ENCODE data around the gene TNFRSF4. TPM values are rescaled to one million over a fixed set of nuclear protein-coding genes. Genes with fewer than 3 reads are reported as not detected.

The TNFRSF4 gene
- total RNA-seq, 3 donors from 2014 or later, result 0.64 to 2.3 (median 1.6) TPM

DNA sequence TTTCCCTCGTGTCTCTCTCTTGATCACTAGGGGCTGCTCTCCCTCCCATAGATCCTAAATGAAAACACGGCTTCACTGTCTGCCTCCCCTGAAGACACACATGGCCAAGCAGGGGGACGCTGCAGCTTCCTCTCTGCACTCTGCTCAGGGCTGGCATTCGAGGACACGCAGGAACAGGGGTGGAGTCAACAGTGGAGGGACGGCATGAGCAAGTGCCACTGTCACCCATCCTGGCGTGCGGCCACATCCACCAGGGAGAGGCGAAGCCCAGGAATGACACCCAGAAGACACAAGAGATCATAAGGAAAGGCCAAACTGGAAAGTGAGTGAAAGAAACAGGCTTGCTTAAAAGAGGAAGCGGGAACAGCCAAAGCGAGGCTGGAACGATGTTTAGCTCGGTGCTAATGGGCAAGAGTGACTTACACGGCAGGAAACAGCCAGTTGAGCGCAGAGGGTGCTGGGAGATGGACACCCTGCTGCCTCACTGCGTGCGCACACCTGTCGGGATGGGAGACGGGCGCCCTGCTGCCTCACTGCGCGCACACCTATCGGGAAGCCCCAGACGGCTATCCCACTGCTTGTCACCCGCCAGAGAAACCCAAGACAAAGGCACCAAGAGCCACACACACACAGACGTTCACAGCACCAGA lies 46.1 kb upstream of the TNFRSF4 start:
- H3K4me3 ChIP-seq, result no peak overlapping the region
- H3K27ac ChIP-seq, result no peak overlapping the region
- no peaks in the 10 kb centered on the region for H3K27me3 ChIP-seq
- TF ChIP-seq POLR2A (IDR thresholded peaks at IDR 0.05) (no peak), POLR2AphosphoS5 (IDR thresholded peaks at IDR 0.05) (no peak), CTCF (IDR thresholded peaks at IDR 0.05) (no peak)
- peaks cover 15% of the 10 kb centered on the region for H3K36me3 ChIP-seq
- H3K4me1 ChIP-seq, result no peaks in the 10 kb centered on the region
- no peaks in the 10 kb centered on the region for H3K9me3 ChIP-seq
- no peak for DNase-seq (ENCODE audit: low spot score in 2 of 2)
- intact Hi-C loops (cut with DNase I; ENCODE audit: low total_unique reads), result loop anchor here (5.0 kb wide), 1 partner anchor 182 kb away; no protein-coding TSS in a partner anchor

DNA sequence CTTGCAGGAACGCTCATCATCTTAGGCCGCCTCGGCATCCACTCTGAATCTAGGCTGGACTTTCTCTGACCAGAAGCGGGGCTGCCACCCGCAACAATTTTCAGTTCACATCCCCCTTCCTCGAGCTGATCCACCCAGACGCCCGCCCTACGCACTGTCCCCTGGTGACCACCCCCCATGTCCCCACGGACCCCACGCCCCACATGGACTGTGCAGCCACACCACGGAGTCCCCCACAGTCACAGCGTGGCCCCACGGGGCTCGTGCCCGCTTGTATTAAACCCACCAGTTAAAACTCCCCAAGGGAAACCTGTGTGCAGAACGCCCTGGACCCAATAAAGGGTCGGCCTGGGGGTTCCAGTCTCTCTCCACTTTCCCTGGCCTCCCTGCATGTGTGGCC lies 45.6 kb upstream of the TNFRSF4 start:
- no peak overlapping the region for H3K27ac ChIP-seq
- no peaks in the 10 kb centered on the region for H3K27me3 ChIP-seq
- peaks cover 18% of the 10 kb centered on the region for H3K36me3 ChIP-seq
- TF ChIP-seq POLR2A (IDR thresholded peaks at IDR 0.05) (no peak), POLR2AphosphoS5 (IDR thresholded peaks at IDR 0.05) (no peak), CTCF (IDR thresholded peaks at IDR 0.05) (no peak)
- H3K9me3 ChIP-seq, result no peaks in the 10 kb centered on the region
- intact Hi-C loops (cut with DNase I; ENCODE audit: low total_unique reads), result loop anchor here (5.0 kb wide), 1 partner anchor 183 kb away; no protein-coding TSS in a partner anchor
- DNase-seq (ENCODE audit: low spot score in 2 of 2), result no peak
- no peaks in the 10 kb centered on the region for H3K4me1 ChIP-seq
- no peak overlapping the region for H3K4me3 ChIP-seq

DNA sequence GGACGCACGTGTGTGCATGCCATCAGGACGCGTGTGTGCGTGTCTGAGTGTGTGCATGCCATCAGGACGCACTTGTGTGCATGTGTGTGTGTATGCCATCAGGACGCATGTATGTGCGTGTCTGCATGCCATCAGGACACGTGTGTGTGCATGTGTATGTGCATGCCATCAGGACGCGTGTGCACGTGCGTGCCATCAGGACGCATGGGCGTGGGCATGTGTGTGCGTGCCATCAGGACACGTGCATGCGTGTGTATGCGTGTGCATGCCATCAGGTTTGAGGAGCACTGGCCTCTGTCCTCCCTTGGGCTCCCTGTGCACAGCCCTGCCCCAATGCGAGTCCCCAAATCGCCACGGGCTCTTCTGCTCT lies 45.2 kb upstream of the TNFRSF4 start:
- Histone ChIP-seq H3K9me3 (no peaks in the 10 kb centered on the region), H3K27me3 (no peaks in the 10 kb centered on the region), H3K4me3 (no peak overlapping the region), H3K27ac (no peak overlapping the region), H3K36me3 (peaks cover 18% of the 10 kb centered on the region), H3K4me1 (no peaks in the 10 kb centered on the region)
- TF ChIP-seq CTCF (IDR thresholded peaks at IDR 0.05), result no peak
- TF ChIP-seq POLR2AphosphoS5 (IDR thresholded peaks at IDR 0.05), result no peak
- TF ChIP-seq POLR2A (IDR thresholded peaks at IDR 0.05), result no peak
- intact Hi-C loops (cut with DNase I; ENCODE audit: low total_unique reads), result loop anchor here (5.0 kb wide), 1 partner anchor 183 kb away; no protein-coding TSS in a partner anchor
- DNase-seq (ENCODE audit: low spot score in 2 of 2), result no peak

DNA sequence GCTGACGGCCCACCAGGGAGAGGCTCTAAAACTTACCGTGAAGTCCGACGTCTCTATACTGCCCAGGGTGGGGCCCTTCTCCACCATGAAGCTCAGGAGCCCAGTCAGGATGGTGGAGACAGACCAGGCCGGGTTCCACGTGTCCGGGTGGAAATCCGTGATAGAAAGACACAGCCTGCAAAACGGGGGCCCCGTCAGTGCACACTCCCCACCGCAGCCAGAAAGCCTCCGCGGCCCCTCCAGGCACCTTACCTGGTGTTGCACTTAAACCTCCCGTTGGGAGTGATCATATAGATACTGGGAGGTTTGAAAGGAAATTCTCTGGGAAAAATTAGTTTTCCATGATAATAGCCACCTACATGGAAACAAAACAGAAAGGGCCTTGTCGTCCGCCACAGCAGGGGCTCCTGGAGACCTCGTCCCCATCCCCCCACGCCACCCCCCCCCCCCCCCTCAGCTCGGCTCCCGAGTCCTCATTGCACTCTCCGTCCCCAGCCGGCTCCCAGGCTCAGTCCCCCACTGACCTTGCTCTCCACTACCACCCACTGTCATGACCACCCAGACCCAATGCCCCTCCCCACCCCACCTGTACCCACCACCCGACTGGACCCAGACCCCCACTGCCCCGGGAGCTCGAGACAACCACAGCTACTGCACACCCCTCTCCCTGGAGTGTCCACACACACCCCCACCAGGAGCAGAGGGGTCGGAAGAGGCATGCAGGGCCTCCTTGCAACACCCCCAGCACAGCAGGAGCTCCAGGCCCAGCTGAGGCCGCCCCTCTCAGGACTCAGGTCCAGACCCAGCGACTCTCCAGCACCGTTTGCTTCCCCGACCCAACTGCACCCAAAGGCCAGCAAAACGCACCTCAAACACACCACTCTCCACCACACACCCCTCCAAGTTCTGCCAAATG lies 43.3 kb upstream of the TNFRSF4 start:
- intact Hi-C loops (cut with DNase I; ENCODE audit: low total_unique reads), result loop anchor here (5.0 kb wide), 1 partner anchor 185 kb away; no protein-coding TSS in a partner anchor
- no peak overlapping the region for H3K4me3 ChIP-seq
- no peaks in the 10 kb centered on the region for H3K4me1 ChIP-seq
- TF ChIP-seq POLR2A (IDR thresholded peaks at IDR 0.05) (no peak), POLR2AphosphoS5 (IDR thresholded peaks at IDR 0.05) (no peak), CTCF (IDR thresholded peaks at IDR 0.05) (no peak)
- no peaks in the 10 kb centered on the region for H3K27me3 ChIP-seq
- no peak overlapping the region for H3K27ac ChIP-seq
- no peak for DNase-seq (ENCODE audit: low spot score in 2 of 2)
- H3K36me3 ChIP-seq, result peaks cover 14% of the 10 kb centered on the region
- no peaks in the 10 kb centered on the region for H3K9me3 ChIP-seq

GRCh38 chr1:1255611-1256010 lies 41.7 kb upstream of the TNFRSF4 start:
- DNase-seq (ENCODE audit: low spot score in 2 of 2), result no peak
- Histone ChIP-seq H3K27ac (no peak overlapping the region), H3K4me3 (no peak overlapping the region), H3K27me3 (no peaks in the 10 kb centered on the region), H3K36me3 (peaks cover 11% of the 10 kb centered on the region), H3K4me1 (no peaks in the 10 kb centered on the region), H3K9me3 (no peaks in the 10 kb centered on the region)
- no peak for TF ChIP-seq CTCF (IDR thresholded peaks at IDR 0.05)
- no peak for TF ChIP-seq POLR2AphosphoS5 (IDR thresholded peaks at IDR 0.05)
- no peak for TF ChIP-seq POLR2A (IDR thresholded peaks at IDR 0.05)
- intact Hi-C loops (cut with DNase I; ENCODE audit: low total_unique reads), result loop anchor here (5.0 kb wide), 1 partner anchor 187 kb away; no protein-coding TSS in a partner anchor
